ENCODE data around the gene CDH5. TPM values are rescaled to one million over a fixed set of nuclear protein-coding genes. Genes with fewer than 3 reads are reported as not detected.

Gene CDH5
- total and polyA plus RNA-seq, 2 donors (not counting 3 experiments of a cell fraction or from before 2014, with no cell fraction given), result 765 to 815 TPM

DNA sequence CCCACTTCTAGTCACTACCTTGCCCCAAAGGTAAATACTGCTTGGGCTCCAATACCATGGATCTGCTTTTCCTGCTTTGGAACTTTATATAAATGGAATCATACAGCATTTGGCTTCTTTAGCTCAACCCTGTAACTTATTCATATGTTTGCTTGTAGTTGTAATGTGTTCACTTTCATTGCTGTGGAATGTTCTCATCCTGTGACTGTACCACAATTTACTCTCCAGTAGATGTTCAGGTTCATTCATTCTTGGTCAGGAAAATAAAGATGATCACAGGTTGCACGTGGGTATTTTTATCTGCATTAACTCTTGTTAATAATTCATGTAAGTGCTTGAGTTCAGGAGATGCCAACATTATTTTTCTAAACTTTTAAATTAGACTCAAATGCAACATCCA, 53.9 kb downstream of the CDH5 start:
- H2AFZ ChIP-seq (ENCODE audit: low read depth, low read length), result no peak overlapping the region
- H3K4me3 ChIP-seq (replicated peaks in 1 of 3; ENCODE audit: insufficient read depth in 1 of 3, low read depth in 1 of 3, low read length in 3 of 3), result no peak overlapping the region
- FAIRE-seq (no peak), DNase-seq (ENCODE audit: low read depth, low spot score) (no peak)
- TF ChIP-seq GATA2 (IDR thresholded peaks at IDR 0.05; ENCODE audit: insufficient read depth, insufficient read length, low read depth, low read length) (no peak), JUN (IDR thresholded peaks at IDR 0.05; ENCODE audit: borderline replicate concordance, insufficient read depth, insufficient read length, low read depth) (no peak), EZH2 (IDR thresholded peaks at IDR 0.05; ENCODE audit: borderline replicate concordance, low read depth, low read length, severe bottlenecking) (no peak), POLR2A (IDR thresholded peaks at IDR 0.05; ENCODE audit: low read depth, low read length) (no peak), POLR2AphosphoS5 (IDR thresholded peaks at IDR 0.05; ENCODE audit: insufficient read depth, low read depth, low read length) (no peak)
- TF ChIP-seq, protein P1, sequence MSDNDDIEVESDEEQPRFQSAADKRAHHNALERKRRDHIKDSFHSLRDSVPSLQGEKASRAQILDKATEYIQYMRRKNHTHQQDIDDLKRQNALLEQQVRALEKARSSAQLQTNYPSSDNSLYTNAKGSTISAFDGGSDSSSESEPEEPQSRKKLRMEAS (IDR thresholded peaks at IDR 0.05; ENCODE audit: insufficient read depth, insufficient read length), result no peak
- H3K9me3 ChIP-seq (replicated peaks; ENCODE audit: control insufficient read depth, insufficient read depth, low read length), result no peaks in the 10 kb centered on the region
- H3K4me1 ChIP-seq (ENCODE audit: control insufficient read depth, extremely low read depth, insufficient read depth, low read length), result no peaks in the 10 kb centered on the region
- no TSS peak for BruUV-seq (replicated peaks)
- no peaks in the 10 kb centered on the region for H3K9me1 ChIP-seq (replicated peaks; ENCODE audit: control insufficient read depth, extremely low read depth, insufficient read depth, low read length)
- H3K9ac ChIP-seq (replicated peaks; ENCODE audit: extremely low read depth, insufficient read depth, low read length), result no peak overlapping the region
- no peaks in the 10 kb centered on the region for H4K20me1 ChIP-seq (replicated peaks; ENCODE audit: control insufficient read depth, extremely low read depth, insufficient read depth, low read length)
- ChIA-PET POLR2A (no interaction called here), CTCF (interaction anchor here (1.0 to 1.6 kb wide), 2 partner anchors 10 to 14 kb away, joined by 3 to 8 read pairs; no protein-coding TSS in a partner anchor)
- H3K4me2 ChIP-seq (ENCODE audit: insufficient read depth, low read length), result no peak overlapping the region
- H3K27me3 ChIP-seq (ENCODE audit: control insufficient read depth in 2 of 2, insufficient read depth in 2 of 2, low read length in 2 of 2), result peaks cover 29 to 30% of the 10 kb centered on the region in 2 experiments
- intact Hi-C loops (cut with micrococcal nuclease), result no loop called here
- H3K27ac ChIP-seq (ENCODE audit: insufficient read depth, low read depth, low read length), result no peak overlapping the region
- no peaks in the 10 kb centered on the region for H3K79me2 ChIP-seq (ENCODE audit: control insufficient read depth, insufficient read depth, low read length)
- dilution Hi-C loops (cut with MboI; ENCODE audit: extremely low pct_ligation_motif_present, low sequenced_read_pairs), result no loop called here
- H3K36me3 ChIP-seq (ENCODE audit: control insufficient read depth in 2 of 2, extremely low read depth in 1 of 2, insufficient read depth in 2 of 2, low read length in 2 of 2), result no peaks in the 10 kb centered on the region

DNA sequence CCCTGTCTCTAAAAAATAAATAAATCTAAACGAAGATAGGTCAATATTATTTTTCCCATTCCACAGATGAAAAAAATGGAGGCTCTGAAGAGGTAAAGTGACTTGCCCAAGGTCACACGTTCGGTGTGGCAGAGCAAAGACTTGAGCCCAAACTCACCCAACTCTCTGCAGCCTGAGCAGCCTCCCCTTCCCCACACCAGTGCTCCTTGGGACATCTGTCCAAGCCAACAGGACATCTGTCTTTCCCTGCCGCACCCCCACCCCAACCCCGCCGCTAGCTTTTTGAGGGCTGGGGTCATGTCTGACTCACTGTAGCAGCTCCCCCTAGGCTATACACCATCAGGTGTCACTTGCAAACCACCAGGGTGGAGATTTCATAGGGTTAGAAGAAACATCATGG, 55.4 kb downstream of the CDH5 start:
- no peaks in the 10 kb centered on the region for H3K36me3 ChIP-seq (ENCODE audit: control insufficient read depth in 2 of 2, extremely low read depth in 1 of 2, insufficient read depth in 2 of 2, low read length in 2 of 2)
- H3K4me1 ChIP-seq (ENCODE audit: control insufficient read depth, extremely low read depth, insufficient read depth, low read length), result no peaks in the 10 kb centered on the region
- CTCF ChIA-PET, result no interaction called here
- H3K9ac ChIP-seq (replicated peaks; ENCODE audit: extremely low read depth, insufficient read depth, low read length), result no peak overlapping the region
- no peak overlapping the region for H2AFZ ChIP-seq (ENCODE audit: low read depth, low read length)
- no peak overlapping the region for H3K27ac ChIP-seq (ENCODE audit: insufficient read depth, low read depth, low read length)
- DNase-seq (ENCODE audit: low read depth, low spot score) (no peak), FAIRE-seq (no peak)
- dilution Hi-C loops (cut with MboI; ENCODE audit: extremely low pct_ligation_motif_present, low sequenced_read_pairs) (no loop called here), intact Hi-C loops (cut with micrococcal nuclease) (no loop called here)
- H3K4me3 ChIP-seq (replicated peaks in 1 of 3; ENCODE audit: insufficient read depth in 1 of 3, low read depth in 1 of 3, low read length in 3 of 3), result no peak overlapping the region
- no peaks in the 10 kb centered on the region for H3K9me3 ChIP-seq (replicated peaks; ENCODE audit: control insufficient read depth, insufficient read depth, low read length)
- no peaks in the 10 kb centered on the region for H3K79me2 ChIP-seq (ENCODE audit: control insufficient read depth, insufficient read depth, low read length)
- peaks cover 41 to 42% of the 10 kb centered on the region in 2 experiments for H3K27me3 ChIP-seq (ENCODE audit: control insufficient read depth in 2 of 2, insufficient read depth in 2 of 2, low read length in 2 of 2)
- no peaks in the 10 kb centered on the region for H4K20me1 ChIP-seq (replicated peaks; ENCODE audit: control insufficient read depth, extremely low read depth, insufficient read depth, low read length)
- H3K9me1 ChIP-seq (replicated peaks; ENCODE audit: control insufficient read depth, extremely low read depth, insufficient read depth, low read length), result no peaks in the 10 kb centered on the region
- POLR2A ChIA-PET, result no interaction called here
- TF ChIP-seq, protein P1 (IDR thresholded peaks at IDR 0.05; ENCODE audit: insufficient read depth, insufficient read length), result no peak
- TF ChIP-seq, protein P2, sequence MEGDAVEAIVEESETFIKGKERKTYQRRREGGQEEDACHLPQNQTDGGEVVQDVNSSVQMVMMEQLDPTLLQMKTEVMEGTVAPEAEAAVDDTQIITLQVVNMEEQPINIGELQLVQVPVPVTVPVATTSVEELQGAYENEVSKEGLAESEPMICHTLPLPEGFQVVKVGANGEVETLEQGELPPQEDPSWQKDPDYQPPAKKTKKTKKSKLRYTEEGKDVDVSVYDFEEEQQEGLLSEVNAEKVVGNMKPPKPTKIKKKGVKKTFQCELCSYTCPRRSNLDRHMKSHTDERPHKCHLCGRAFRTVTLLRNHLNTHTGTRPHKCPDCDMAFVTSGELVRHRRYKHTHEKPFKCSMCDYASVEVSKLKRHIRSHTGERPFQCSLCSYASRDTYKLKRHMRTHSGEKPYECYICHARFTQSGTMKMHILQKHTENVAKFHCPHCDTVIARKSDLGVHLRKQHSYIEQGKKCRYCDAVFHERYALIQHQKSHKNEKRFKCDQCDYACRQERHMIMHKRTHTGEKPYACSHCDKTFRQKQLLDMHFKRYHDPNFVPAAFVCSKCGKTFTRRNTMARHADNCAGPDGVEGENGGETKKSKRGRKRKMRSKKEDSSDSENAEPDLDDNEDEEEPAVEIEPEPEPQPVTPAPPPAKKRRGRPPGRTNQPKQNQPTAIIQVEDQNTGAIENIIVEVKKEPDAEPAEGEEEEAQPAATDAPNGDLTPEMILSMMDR (IDR thresholded peaks at IDR 0.05; ENCODE audit: extremely low read depth in 1 of 2, insufficient read depth in 1 of 2, low read depth in 1 of 2, low read length in 2 of 2), result no peak
- TF ChIP-seq GATA2 (IDR thresholded peaks at IDR 0.05; ENCODE audit: insufficient read depth, insufficient read length, low read depth, low read length) (no peak), FOS (IDR thresholded peaks at IDR 0.05; ENCODE audit: borderline replicate concordance, insufficient read depth, low read length) (no peak), EZH2 (IDR thresholded peaks at IDR 0.05; ENCODE audit: borderline replicate concordance, low read depth, low read length, severe bottlenecking) (no peak), POLR2A (IDR thresholded peaks at IDR 0.05; ENCODE audit: low read depth, low read length) (no peak), MYC (IDR thresholded peaks at IDR 0.05; ENCODE audit: low read depth, low read length) (no peak), POLR2AphosphoS5 (IDR thresholded peaks at IDR 0.05; ENCODE audit: insufficient read depth, low read depth, low read length) (no peak), JUN (IDR thresholded peaks at IDR 0.05; ENCODE audit: borderline replicate concordance, insufficient read depth, insufficient read length, low read depth) (no peak)
- no TSS peak for BruUV-seq (replicated peaks)
- no peak overlapping the region for H3K4me2 ChIP-seq (ENCODE audit: insufficient read depth, low read length)

Measured in endothelial cell of umbilical vein (primary cell).